Measurements from ENCODE around the gene CXCR2. TPM values are rescaled to one million over a fixed set of nuclear protein-coding genes. Genes with fewer than 3 reads are reported as not detected.
A peak's percentile ranks its signal among the peaks of the same experiment; 100 is the strongest.

The CXCR2 gene
- total and polyA plus RNA-seq, 8 donors: 0.23 to 22.0 (median 0.27) TPM

DNA sequence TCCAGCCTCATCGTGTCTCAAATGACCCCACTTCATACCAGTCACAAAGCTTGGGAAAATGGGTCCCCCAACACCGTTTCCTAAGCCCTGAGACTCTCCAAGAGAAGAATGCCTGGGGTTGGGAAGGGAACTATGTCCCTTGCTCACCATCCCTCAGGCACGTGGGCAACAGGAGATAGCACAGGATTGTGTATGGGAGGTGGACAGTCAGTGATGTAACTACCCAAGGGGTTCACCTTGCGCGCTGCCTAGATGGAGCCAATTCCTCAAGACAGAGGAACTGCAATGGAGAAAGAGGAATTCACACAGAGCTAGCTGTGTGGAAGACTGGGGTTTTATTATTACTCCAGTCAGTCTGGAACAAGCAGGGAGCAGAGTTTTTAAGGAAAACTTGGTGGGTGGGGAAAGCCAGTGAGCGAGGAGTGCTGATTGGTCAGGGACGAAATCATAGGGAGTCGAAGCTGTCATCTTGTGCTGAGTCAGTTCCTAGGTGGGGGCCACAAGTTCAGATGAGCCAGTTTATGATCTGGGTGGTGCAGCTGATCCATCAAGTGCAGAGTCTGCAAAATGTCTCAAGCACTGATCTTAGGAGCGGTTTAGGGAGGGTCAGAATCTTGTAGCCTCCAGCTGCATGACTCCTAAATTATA lies 54.8 kb downstream of the CXCR2 start:
- H3K4me1 ChIP-seq: no peaks in the 10 kb centered on the region
- H3K9me3 ChIP-seq: no peaks in the 10 kb centered on the region
- ATAC-seq (no peak), DNase-seq (no peak)
- intact Hi-C loops (cut with DNase I): loop anchor here in 1 of 2 donors (5.0 kb wide), 1 partner anchor 82 kb away; the partner anchor contains the start of gene GPBAR1
- H3K27me3 ChIP-seq: no peaks in the 10 kb centered on the region
- no peak overlapping the region for H3K4me3 ChIP-seq
- TF ChIP-seq, protein P1, sequence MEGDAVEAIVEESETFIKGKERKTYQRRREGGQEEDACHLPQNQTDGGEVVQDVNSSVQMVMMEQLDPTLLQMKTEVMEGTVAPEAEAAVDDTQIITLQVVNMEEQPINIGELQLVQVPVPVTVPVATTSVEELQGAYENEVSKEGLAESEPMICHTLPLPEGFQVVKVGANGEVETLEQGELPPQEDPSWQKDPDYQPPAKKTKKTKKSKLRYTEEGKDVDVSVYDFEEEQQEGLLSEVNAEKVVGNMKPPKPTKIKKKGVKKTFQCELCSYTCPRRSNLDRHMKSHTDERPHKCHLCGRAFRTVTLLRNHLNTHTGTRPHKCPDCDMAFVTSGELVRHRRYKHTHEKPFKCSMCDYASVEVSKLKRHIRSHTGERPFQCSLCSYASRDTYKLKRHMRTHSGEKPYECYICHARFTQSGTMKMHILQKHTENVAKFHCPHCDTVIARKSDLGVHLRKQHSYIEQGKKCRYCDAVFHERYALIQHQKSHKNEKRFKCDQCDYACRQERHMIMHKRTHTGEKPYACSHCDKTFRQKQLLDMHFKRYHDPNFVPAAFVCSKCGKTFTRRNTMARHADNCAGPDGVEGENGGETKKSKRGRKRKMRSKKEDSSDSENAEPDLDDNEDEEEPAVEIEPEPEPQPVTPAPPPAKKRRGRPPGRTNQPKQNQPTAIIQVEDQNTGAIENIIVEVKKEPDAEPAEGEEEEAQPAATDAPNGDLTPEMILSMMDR (IDR thresholded peaks at IDR 0.05): no peak
- no peaks in the 10 kb centered on the region for H3K36me3 ChIP-seq
- no peak overlapping the region for H3K27ac ChIP-seq

GRCh38 chr2:218184331-218184730 lies 58.5 kb downstream of the CXCR2 start:
- ATAC-seq: no peak
- Histone ChIP-seq H3K36me3 (no peaks in the 10 kb centered on the region), H3K9me3 (no peaks in the 10 kb centered on the region), H3K27ac (no peak overlapping the region), H3K27me3 (no peaks in the 10 kb centered on the region), H3K4me3 (no peak overlapping the region), H3K4me1 (peaks cover 0 to 10% of the 10 kb centered on the region in 2 donors)
- no peak for DNase-seq
- TF ChIP-seq, protein P1 (IDR thresholded peaks at IDR 0.05): no peak
- intact Hi-C loops (cut with DNase I): loop anchor here in 1 of 2 donors (5.0 kb wide), 1 partner anchor 78 kb away; the partner anchor contains the start of gene GPBAR1

- intact Hi-C loops (cut with DNase I): no loop called here
- DNase-seq (peak in 3 of 4 donors; percentile 30 to 55 (median 54)), ATAC-seq (peak; percentile 98)
- Histone ChIP-seq H3K27ac (no peak overlapping the region), H3K4me1 (peaks cover 0 to 10% of the 10 kb centered on the region in 2 donors), H3K36me3 (no peaks in the 10 kb centered on the region), H3K4me3 (no peak overlapping the region), H3K27me3 (no peaks in the 10 kb centered on the region), H3K9me3 (no peaks in the 10 kb centered on the region)
- TF ChIP-seq, protein P1 (IDR thresholded peaks at IDR 0.05): peak; percentile 75 to 94
Observed at GRCh38 chr2:218186355-218186766, 60.5 kb downstream of the CXCR2 start.

Other genes with a start within 250 kb of the CXCR2 start
- gene TNS1, start 123.0 kb upstream of the CXCR2 start, total RNA-seq: 100 to 1,000 TPM; 303 to 327 TPM
- 100 to 1,000 TPM; 139 to 184 (median 149) TPM for gene TNS1, start 123.0 kb upstream of the CXCR2 start, polyA plus RNA-seq (ENCODE audit: insufficient read length in 6 of 6)
- under 1 TPM in 1 of 2 donors, not detected in 1; 0.42 TPM for gene RUFY4, start 56.8 kb upstream of the CXCR2 start, total RNA-seq
- gene RUFY4, start 56.8 kb upstream of the CXCR2 start, polyA plus RNA-seq (ENCODE audit: insufficient read length in 6 of 6): under 1 TPM; 0.41 to 0.74 (median 0.55) TPM
- gene CXCR1, start 40.9 kb downstream of the CXCR2 start, total RNA-seq: 10 to 100 TPM in 1 of 2 donors, 1 to 10 TPM in 1; 1.7 to 21.0 TPM
- under 1 TPM in 5 of 6 donors, not detected in 1; 0.06 to 0.18 (median 0.07) TPM for gene CXCR1, start 40.9 kb downstream of the CXCR2 start, polyA plus RNA-seq (ENCODE audit: insufficient read length in 6 of 6)
- 100 to 1,000 TPM; 361 to 452 TPM for gene ARPC2, start 91.2 kb downstream of the CXCR2 start, total RNA-seq
- gene ARPC2, start 91.2 kb downstream of the CXCR2 start, polyA plus RNA-seq (ENCODE audit: insufficient read length in 6 of 6): 100 to 1,000 TPM; 229 to 266 (median 253) TPM
- 1 to 10 TPM; 1.7 to 4.3 TPM for gene GPBAR1, start 135.0 kb downstream of the CXCR2 start, total RNA-seq
- gene GPBAR1, start 135.0 kb downstream of the CXCR2 start, polyA plus RNA-seq (ENCODE audit: insufficient read length in 6 of 6): 1 to 10 TPM in 5 of 6 donors, under 1 TPM in 1; 0.88 to 1.7 (median 1.2) TPM
- 10 to 100 TPM; 55.2 to 57.2 TPM for gene AAMP, start 144.1 kb downstream of the CXCR2 start, total RNA-seq
- gene AAMP, start 144.1 kb downstream of the CXCR2 start, polyA plus RNA-seq (ENCODE audit: insufficient read length in 6 of 6): 100 to 1,000 TPM; 106 to 120 (median 115) TPM
- 10 to 100 TPM; 93.4 to 96.8 TPM for gene PNKD, start 144.5 kb downstream of the CXCR2 start, total RNA-seq
- gene PNKD, start 144.5 kb downstream of the CXCR2 start, polyA plus RNA-seq (ENCODE audit: insufficient read length in 6 of 6): 10 to 100 TPM; 58.2 to 66.2 (median 60.0) TPM
- gene TMBIM1, start 166.5 kb downstream of the CXCR2 start, total RNA-seq: 100 to 1,000 TPM; 281 to 308 TPM
- gene TMBIM1, start 166.5 kb downstream of the CXCR2 start, polyA plus RNA-seq (ENCODE audit: insufficient read length in 6 of 6): 10 to 100 TPM; 63.5 to 78.4 (median 70.6) TPM
- gene CATIP, start 230.8 kb downstream of the CXCR2 start, total RNA-seq: 1 to 10 TPM in 1 of 2 donors, under 1 TPM in 1; 0.55 to 3.3 TPM
- gene CATIP, start 230.8 kb downstream of the CXCR2 start, polyA plus RNA-seq (ENCODE audit: insufficient read length in 6 of 6): 1 to 10 TPM in 4 of 6 donors, under 1 TPM in 2; 0.76 to 4.1 (median 2.1) TPM

All from left lung (tissue), 10 donors.